Measurements from ENCODE around the gene UNC5A.

- TF ChIP-seq EZH2 (IDR thresholded peaks at IDR 0.05) (no peak), POLR2AphosphoS5 (IDR thresholded peaks at IDR 0.05; ENCODE audit: borderline replicate concordance, low read depth, low read length) (no peak), FOXP2 (optimal IDR thresholded peaks at IDR 0.05; ENCODE audit: control extremely low read depth, extremely low read length, insufficient read depth) (no peak)
These were observed 69.5 kb downstream of the UNC5A start for GRCh38 chr5:176879663-176880361.

Data from SK-N-MC (cell line).